Activated T-cell treated with anti-CD3 and anti-CD28 coated beads, Interleukin-2, amount 50 U/mL, for 72 hours (primary cell): Measurements from ENCODE around the gene SND1. TPM values are rescaled to one million over a fixed set of nuclear protein-coding genes. Genes with fewer than 3 reads are reported as not detected.
A peak's percentile ranks its signal among the peaks of the same experiment; 100 is the strongest.

Experiments used
- ATAC-seq, 2 donors: fragments of 150-1000 bp; cut with Tn5 transposase; replicated peaks in 1 of 2; 2 replicates each; pipeline ENCODE4 v1.10.0; 2021; ENCODE audit warnings: moderate library complexity in 2 of 2, mild to moderate bottlenecking in 1 of 2
- DNase-seq, 2 donors: peaks; one replicate each; pipeline ENCODE4 v3.0.0; 2021 to 2022; ENCODE audit warnings: mixed read lengths in 1 of 2
- H3K27ac Mint-ChIP-seq: one replicate; pipeline ENCODE4 v1.8.0; 2022; ENCODE audit warnings: mild to moderate bottlenecking, moderate library complexity, mixed read lengths
- H3K27me3 Mint-ChIP-seq: one replicate; pipeline ENCODE4 v1.8.0; 2022; ENCODE audit warnings: low read depth, mixed read lengths
- H3K36me3 Mint-ChIP-seq, 2 donors: one replicate each; pipeline ENCODE4 v1.8.0; 2022; ENCODE audit warnings: mixed read lengths in 2 of 2, mild to moderate bottlenecking in 1 of 2; ENCODE audit not compliant: insufficient read depth in 2 of 2
- H3K4me1 Mint-ChIP-seq: one replicate; pipeline ENCODE4 v1.8.0; 2022; ENCODE audit warnings: low read depth, mixed read lengths
- H3K4me3 Mint-ChIP-seq, 2 donors: one replicate each; pipeline ENCODE4 v1.8.0; 2022; ENCODE audit warnings: mild to moderate bottlenecking in 2 of 2, mixed read lengths in 2 of 2, moderate library complexity in 2 of 2
- H3K9me3 Mint-ChIP-seq, 2 donors: one replicate each; pipeline ENCODE4 v1.8.0; 2022; ENCODE audit warnings: mixed read lengths in 2 of 2
- total RNA-seq, 2 donors: library from RNA; stranded (reverse); gene quantifications; one replicate each; pipeline ENCODE4 v1.2.3, GENCODE V29; 2022

The SND1 gene
- total RNA-seq, 2 donors from 2014 or later = 237 to 285 TPM

DNA sequence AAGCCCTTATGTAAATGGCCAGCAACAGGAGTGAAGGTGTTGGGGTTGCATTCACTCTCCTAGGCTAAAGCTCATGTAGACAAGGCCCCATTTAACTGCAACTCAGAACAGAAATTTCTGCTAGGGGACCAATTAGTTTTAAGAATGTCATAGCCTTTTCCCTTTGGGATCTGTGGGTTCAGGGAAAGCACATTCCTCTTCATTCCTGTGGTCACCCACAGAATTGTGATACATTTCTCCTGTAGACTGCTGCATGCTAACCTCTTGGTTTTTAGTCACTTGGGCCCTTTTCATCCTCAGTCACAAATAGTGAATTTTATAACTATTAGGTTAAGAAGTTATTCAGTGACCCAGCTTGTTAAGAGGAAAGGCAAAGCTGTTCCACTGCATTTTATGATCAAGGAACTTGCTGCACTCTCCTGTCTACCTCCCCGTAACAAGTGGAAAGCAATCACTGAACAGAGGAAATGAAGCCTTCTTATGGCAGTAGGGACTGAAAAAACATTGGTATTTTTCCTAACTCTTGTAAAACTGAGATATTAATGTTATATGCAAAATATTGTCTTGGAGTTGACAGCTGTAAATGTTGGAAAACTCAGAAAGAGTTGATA lies 124.9 kb downstream of the SND1 start:
- no peaks in the 10 kb centered on the region for H3K27me3 Mint-ChIP-seq
- H3K4me3 Mint-ChIP-seq = no peak overlapping the region
- no peak for DNase-seq
- no peak for ATAC-seq
- H3K4me1 Mint-ChIP-seq = peaks cover 14% of the 10 kb centered on the region
- no peaks in the 10 kb centered on the region for H3K9me3 Mint-ChIP-seq
- H3K27ac Mint-ChIP-seq = no peak overlapping the region
- H3K36me3 Mint-ChIP-seq = peaks cover 0 to 11% of the 10 kb centered on the region in 2 donors

DNA sequence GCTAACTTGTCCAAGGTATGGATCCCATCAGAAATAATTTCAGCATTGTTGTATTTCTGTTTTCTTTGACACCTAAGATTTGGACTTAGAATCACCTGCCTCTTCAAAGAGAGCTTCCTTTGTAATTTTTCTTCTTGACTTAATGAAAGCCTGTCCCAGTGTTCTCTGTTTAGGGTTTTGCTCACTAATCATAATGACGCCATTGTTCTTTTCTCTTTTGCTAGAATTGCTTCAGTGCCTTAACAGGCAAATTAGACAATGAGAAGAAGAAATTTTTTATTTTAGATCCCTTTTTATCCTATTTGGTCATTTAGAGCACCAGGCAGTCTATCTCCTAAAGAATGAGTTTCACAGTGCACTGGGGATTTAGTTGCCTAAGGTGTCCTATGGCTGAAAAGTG lies 128.5 kb downstream of the SND1 start:
- Mint-ChIP-seq H3K27me3 (no peaks in the 10 kb centered on the region), H3K36me3 (peaks cover 2 to 5% of the 10 kb centered on the region in 2 donors), H3K4me1 (peaks cover 21% of the 10 kb centered on the region), H3K9me3 (no peaks in the 10 kb centered on the region), H3K27ac (no peak overlapping the region), H3K4me3 (no peak overlapping the region)
- DNase-seq = no peak
- ATAC-seq = no peak

DNA sequence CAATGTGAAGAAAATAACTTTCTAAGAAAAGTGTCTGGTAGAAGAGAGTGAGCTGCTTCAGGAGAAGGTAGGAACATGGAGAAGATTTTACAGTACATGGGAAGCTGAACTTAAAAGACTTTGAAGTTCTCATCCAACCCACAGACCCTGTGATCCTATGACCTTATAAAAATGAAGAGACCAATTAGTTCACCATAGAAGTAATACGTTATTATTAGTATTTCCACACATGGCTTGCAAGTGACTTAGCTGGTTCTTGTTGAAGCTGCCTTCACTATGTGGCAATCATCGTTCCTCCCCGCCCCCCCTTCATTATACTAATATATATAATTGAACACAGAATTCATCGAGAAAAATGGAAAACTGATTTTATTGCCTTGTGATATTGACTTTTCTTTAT lies 129.1 kb downstream of the SND1 start:
- DNase-seq = no peak
- H3K9me3 Mint-ChIP-seq = no peaks in the 10 kb centered on the region
- H3K4me3 Mint-ChIP-seq = no peak overlapping the region
- peaks cover 2 to 5% of the 10 kb centered on the region in 2 donors for H3K36me3 Mint-ChIP-seq
- no peak for ATAC-seq
- no peaks in the 10 kb centered on the region for H3K27me3 Mint-ChIP-seq
- no peak overlapping the region for H3K27ac Mint-ChIP-seq
- peaks cover 21% of the 10 kb centered on the region for H3K4me1 Mint-ChIP-seq

DNA sequence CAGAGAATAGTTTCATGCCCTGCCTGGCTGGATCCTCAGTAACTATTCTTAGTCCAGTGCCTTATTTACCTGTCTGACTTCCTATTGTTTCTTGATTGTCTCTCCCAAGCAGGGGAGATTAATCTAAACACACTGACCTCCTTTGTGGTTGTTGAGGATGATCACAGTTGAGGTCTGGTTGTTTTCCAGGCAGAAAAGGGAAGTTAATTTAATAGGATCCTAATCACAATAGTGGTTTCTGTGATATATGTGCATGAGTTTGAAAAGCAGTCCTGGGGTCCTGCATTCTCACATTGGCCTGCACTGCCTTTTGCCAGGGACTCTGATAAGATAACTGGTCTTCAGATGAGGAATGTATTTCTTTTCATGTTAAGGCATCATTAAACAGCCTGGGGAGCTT lies 130.1 kb downstream of the SND1 start:
- H3K27me3 Mint-ChIP-seq = no peaks in the 10 kb centered on the region
- ATAC-seq = no peak
- H3K27ac Mint-ChIP-seq = no peak overlapping the region
- H3K9me3 Mint-ChIP-seq = no peaks in the 10 kb centered on the region
- peaks cover 21% of the 10 kb centered on the region for H3K4me1 Mint-ChIP-seq
- peaks cover 2 to 5% of the 10 kb centered on the region in 2 donors for H3K36me3 Mint-ChIP-seq
- no peak overlapping the region for H3K4me3 Mint-ChIP-seq
- no peak for DNase-seq

DNA sequence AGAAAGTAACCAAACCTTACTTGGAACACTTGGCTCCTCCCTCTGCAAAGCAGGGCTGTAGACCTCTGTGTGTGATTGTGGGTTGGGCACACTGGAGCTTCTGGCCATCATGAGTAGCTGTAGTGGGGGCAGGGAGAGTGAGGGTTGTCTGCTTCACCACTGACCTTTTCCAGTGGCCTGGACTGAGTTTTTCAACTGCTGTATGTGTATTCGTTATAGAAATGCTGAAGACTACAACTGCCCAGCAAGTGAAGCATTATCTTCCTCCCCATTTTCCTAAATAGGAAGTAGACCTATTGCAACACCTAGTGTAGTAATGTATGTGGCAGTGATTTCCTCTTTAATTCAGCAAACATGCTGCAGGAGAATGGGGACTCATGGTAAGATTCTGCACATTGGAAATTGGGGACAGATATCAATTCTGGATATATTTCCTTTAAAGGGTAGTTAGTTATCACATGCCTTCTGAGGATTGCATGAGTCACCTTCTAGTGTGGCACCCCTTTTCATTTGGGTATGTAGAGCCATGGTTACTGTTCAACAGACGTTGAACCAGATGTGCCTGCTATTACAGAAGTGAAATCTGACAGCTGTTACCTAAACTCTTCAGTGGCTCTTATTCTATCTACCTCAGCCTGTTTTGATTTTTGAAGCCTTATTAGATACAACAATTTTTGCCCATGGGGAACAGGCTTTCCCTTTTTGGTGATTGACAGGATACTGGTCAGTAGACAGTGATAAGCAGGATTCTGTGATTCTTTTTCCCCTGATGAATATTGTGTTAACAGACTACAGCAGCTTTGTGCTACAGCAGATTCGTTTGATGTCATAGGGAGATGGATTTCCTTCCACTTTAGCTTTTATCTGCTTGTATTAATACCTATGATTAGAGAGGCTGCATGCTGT lies 130.9 kb downstream of the SND1 start:
- peaks cover 16% of the 10 kb centered on the region for H3K4me1 Mint-ChIP-seq
- no peaks in the 10 kb centered on the region for H3K27me3 Mint-ChIP-seq
- DNase-seq = no peak
- H3K27ac Mint-ChIP-seq = no peak overlapping the region
- no peaks in the 10 kb centered on the region for H3K9me3 Mint-ChIP-seq
- H3K36me3 Mint-ChIP-seq = peaks cover 2% of the 10 kb centered on the region in 2 donors
- no peak overlapping the region for H3K4me3 Mint-ChIP-seq
- no peak for ATAC-seq

DNA sequence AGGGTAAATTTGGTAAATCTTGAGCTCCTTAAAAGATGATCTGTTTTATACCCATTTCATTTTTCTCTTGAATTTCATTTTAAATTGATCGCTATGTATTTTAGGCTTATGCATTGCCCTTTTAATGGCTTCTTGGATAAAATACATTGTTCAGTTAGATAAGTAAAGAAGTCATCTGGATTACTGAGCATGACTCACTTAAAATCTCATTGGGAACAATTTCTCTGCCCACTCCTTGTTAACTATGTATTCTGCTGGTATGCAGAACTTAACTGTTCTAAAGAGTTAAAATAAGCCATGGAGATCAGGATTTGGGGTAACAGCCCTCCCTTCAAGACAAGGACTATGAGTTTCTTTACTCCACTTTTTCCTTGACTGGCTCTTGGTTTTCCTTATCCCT lies 134.2 kb downstream of the SND1 start:
- DNase-seq (no peak), ATAC-seq (no peak)
- Mint-ChIP-seq H3K4me3 (no peak overlapping the region), H3K27me3 (no peaks in the 10 kb centered on the region), H3K27ac (no peak overlapping the region), H3K4me1 (peaks cover 19% of the 10 kb centered on the region), H3K9me3 (no peaks in the 10 kb centered on the region), H3K36me3 (peaks cover 0 to 2% of the 10 kb centered on the region in 2 donors)

DNA sequence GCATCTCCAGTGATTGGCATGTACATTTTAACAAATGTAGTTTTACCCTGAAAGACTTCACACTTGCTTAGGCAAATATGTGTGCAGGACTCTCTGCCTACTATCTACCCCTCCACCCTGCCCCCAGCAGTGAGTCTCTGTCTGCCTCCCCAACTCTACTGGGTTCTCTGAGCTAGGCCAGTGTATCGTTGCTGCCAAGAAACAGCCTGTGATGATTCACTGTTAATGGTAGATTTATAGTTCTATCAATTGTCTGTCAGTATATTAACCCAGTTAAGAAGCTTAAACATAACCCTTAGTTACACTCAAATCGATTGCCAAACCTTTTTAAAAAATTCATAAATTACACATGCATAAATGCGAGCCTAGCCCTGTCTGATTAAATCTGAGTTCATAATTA lies 137.0 kb downstream of the SND1 start:
- no peaks in the 10 kb centered on the region for H3K27me3 Mint-ChIP-seq
- H3K4me3 Mint-ChIP-seq = no peak overlapping the region
- peaks cover 0 to 2% of the 10 kb centered on the region in 2 donors for H3K36me3 Mint-ChIP-seq
- no peaks in the 10 kb centered on the region for H3K9me3 Mint-ChIP-seq
- no peak overlapping the region for H3K27ac Mint-ChIP-seq
- ATAC-seq = no peak
- no peak for DNase-seq
- H3K4me1 Mint-ChIP-seq = peaks cover 28% of the 10 kb centered on the region

DNA sequence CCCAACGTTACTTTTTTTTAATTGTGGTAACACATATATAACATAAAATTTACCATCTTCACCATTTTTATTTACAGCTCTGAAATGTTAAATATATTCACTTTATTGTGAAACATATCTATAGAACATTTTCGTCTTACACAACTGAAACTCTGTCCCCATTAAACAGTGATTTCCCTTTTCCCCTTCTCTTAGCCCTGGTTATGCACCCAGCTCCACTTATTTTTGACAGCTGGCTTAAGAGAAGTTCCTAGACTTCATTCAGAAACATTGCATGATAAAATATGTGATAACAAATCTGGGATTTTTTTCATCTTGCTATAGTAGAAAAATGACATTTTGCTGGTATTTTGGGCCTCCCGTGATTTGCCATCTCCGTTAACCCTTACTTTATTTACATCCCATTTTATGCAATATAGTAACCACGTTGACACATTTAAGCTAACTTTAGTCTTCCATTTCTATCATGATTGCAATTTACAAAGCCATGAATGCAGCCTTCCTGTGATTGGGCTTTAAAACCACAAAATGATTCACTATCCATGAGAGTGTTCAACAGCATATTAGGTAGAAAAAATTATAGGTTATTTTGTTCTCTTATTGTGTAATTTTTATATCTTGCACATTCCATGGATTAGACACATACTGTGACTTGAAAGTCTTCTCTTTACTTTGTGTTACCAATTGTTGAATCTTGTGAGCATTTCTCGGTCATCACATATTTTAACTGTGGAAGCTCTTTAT lies 139.6 kb downstream of the SND1 start:
- H3K4me1 Mint-ChIP-seq = peaks cover 40% of the 10 kb centered on the region
- no peaks in the 10 kb centered on the region for H3K36me3 Mint-ChIP-seq
- no peak for ATAC-seq
- no peaks in the 10 kb centered on the region for H3K9me3 Mint-ChIP-seq
- no peak overlapping the region for H3K27ac Mint-ChIP-seq
- no peaks in the 10 kb centered on the region for H3K27me3 Mint-ChIP-seq
- no peak overlapping the region for H3K4me3 Mint-ChIP-seq
- no peak for DNase-seq

DNA sequence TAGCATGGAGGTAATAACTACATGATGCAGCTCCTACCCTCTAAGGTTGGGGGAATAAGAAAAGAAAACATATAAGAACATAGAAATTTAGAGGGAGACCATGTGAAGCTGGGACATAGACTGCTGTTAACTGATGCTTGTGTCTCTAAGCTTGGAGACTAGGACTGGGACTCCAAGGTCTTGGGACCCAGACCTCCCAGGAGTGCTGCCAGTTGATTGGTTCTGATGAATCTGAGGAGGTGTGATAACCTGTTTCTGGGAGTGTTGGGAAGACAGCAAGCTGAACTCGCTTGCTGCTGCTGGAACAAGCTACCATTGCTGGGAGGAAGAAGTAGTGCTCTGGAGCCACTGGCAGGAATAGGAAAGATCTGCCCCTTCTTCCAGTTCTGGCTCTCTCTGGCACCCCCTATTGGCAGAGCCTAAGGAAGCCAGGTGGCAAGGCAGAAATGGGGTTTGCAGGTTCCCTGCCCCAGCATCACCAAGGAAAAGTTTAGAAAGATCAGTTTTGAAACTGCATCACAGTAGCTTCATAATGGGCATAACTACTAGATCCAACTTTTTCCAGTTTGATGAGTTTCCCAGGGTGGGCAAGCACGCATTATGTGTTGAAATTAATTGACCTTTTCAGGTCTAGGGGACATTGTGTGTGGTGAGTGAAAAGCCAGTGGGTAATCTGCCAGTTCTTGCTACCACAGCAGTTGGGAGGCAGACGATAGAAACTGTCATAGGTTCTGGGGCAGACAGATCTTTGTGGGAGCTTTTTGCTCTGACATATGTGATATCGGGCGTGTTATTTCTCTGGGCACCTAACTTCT lies 140.7 kb downstream of the SND1 start:
- DNase-seq (peak; percentile 38 to 48), ATAC-seq (no peak)
- H3K27me3 Mint-ChIP-seq = no peaks in the 10 kb centered on the region
- no peak overlapping the region for H3K27ac Mint-ChIP-seq
- H3K9me3 Mint-ChIP-seq = no peaks in the 10 kb centered on the region
- H3K36me3 Mint-ChIP-seq = no peaks in the 10 kb centered on the region
- H3K4me1 Mint-ChIP-seq = peaks cover 40% of the 10 kb centered on the region
- no peak overlapping the region for H3K4me3 Mint-ChIP-seq

DNA sequence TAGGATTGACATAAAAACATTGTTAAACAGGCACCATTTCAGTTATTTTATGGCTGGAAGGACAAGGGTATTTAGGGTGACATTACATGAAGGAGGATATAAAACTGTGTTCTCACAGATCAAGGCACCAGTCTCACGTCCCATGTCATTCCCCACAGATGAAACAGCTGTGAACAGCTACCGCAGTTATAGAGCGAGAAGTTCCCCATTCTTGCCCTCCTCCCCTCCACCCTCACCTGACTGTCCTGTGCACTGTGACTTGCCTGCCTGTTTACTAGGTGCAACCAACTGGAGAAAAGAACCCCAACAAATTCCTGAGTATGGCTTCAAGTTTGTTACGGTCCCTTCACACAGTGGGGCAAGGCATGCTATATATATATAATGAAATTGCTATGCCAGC lies 141.6 kb downstream of the SND1 start:
- no peak overlapping the region for H3K4me3 Mint-ChIP-seq
- no peak for ATAC-seq
- H3K9me3 Mint-ChIP-seq = no peaks in the 10 kb centered on the region
- H3K4me1 Mint-ChIP-seq = peaks cover 49% of the 10 kb centered on the region
- no peak overlapping the region for H3K27ac Mint-ChIP-seq
- no peaks in the 10 kb centered on the region for H3K27me3 Mint-ChIP-seq
- DNase-seq = no peak
- H3K36me3 Mint-ChIP-seq = no peaks in the 10 kb centered on the region

DNA sequence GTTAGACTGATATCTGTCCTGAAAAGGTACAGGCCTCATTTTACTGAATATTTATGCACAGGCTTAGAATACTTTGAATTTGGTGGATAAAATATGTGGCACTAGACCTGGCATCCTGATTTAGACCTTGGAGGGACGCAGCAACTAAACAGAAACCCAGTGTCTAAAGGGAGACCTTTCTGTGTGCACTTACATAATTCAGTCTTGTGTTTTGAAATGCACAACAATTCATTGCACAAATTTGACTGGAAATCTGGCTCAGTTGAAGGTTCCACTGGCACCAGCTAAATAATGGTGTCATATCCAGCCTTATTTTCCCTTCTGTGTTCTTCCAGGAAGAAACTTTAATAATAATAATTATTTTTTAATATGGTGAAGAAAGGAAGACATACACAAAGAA lies 142.1 kb downstream of the SND1 start:
- H3K9me3 Mint-ChIP-seq = no peaks in the 10 kb centered on the region
- no peaks in the 10 kb centered on the region for H3K27me3 Mint-ChIP-seq
- H3K27ac Mint-ChIP-seq = no peak overlapping the region
- ATAC-seq (no peak), DNase-seq (no peak)
- no peaks in the 10 kb centered on the region for H3K36me3 Mint-ChIP-seq
- peaks cover 50% of the 10 kb centered on the region for H3K4me1 Mint-ChIP-seq
- H3K4me3 Mint-ChIP-seq = no peak overlapping the region

DNA sequence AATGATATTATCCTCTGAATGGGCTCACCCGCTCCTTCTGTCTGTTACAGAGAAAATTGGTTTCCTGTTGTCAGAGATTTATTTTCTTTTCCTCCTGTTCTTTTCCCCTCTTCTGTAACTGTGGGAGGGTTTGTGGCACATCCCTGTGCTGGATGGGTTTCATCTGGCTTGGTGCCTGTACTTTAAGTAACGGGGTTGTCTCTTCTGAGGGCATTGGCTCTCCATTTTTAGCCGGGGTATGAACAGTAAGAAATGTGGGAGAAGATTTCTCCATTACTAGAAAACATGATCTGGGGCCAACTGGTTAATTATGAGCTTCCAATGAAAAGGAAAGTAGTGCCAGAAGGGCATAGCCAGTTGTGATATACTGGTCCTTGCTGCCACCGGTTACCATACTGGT lies 142.6 kb downstream of the SND1 start:
- no peak overlapping the region for H3K27ac Mint-ChIP-seq
- DNase-seq (no peak), ATAC-seq (no peak)
- H3K36me3 Mint-ChIP-seq = no peaks in the 10 kb centered on the region
- H3K27me3 Mint-ChIP-seq = no peaks in the 10 kb centered on the region
- no peaks in the 10 kb centered on the region for H3K9me3 Mint-ChIP-seq
- H3K4me3 Mint-ChIP-seq = no peak overlapping the region
- peaks cover 52% of the 10 kb centered on the region for H3K4me1 Mint-ChIP-seq
